Mucosa of descending colon (tissue), 3 donors: ENCODE data around the gene PITHD1. TPM values are rescaled to one million over a fixed set of nuclear protein-coding genes. Genes with fewer than 3 reads are reported as not detected.
"Not testable (repeated sequence)": the region's sequence is repeated elsewhere in the genome, so short reads cannot be mapped to it uniquely, and the experiment has no call there.

Source experiments
- ATAC-seq: fragments of 200-7000 bp; cut with Tn5 transposase; one replicate; pipeline ENCODE4 v1.9.1; 2020; ENCODE audit warnings: mild to moderate bottlenecking, moderate library complexity
- DNase-seq, 3 donors: peaks; one replicate each; pipeline ENCODE4 v3.0.0-alpha.2; 2020
- H3K36me3 ChIP-seq: fragments of 200-600 bp; one replicate; pipeline ENCODE4 v1.8.0; 2021; ENCODE audit warnings: low read depth, mild to moderate bottlenecking
- H3K4me1 ChIP-seq: fragments of 200-600 bp; one replicate; pipeline ENCODE4 v1.8.0; 2021; ENCODE audit warnings: low read depth, mild to moderate bottlenecking
- H3K4me3 ChIP-seq: fragments of 200-600 bp; one replicate; pipeline ENCODE4 v1.8.0; 2021; ENCODE audit warnings: mild to moderate bottlenecking
- H3K9me3 ChIP-seq: fragments of 200-600 bp; one replicate; pipeline ENCODE4 v1.8.0; 2021; ENCODE audit warnings: mild to moderate bottlenecking
- CTCF ChIP-seq: fragments of 200-600 bp; IDR thresholded peaks from one replicate; pipeline ENCODE4 v1.8.0; 2022; ENCODE audit warnings: antibody characterized with exemption, mild to moderate bottlenecking
- intact Hi-C, 2 donors: fragments of 100-400 bp; cut with DNase I in 1 of 2; cut with micrococcal nuclease in 1 of 2; formaldehyde crosslinking; loops; one replicate each; pipeline versions ENCODE4 v1.11.0 to v1.11.1; 2022; cut with DNase I, micrococcal nuclease
- long read RNA-seq, 2 donors: library from polyadenylated mRNA; unstranded; transcript quantifications; one replicate each; pipeline ENCODE4 v2.0.0, GENCODE V29; 2019 to 2021
- total RNA-seq, 3 donors: library from RNA; stranded (reverse); fragmentation: NEBNext Ultra II Directional in 2 of 3; extraction: Animal tissue kit (Norgen Biotek cat#: 25700) in 2 of 3; gene quantifications; one replicate each; pipeline versions ENCODE4 v1.2.1 to v1.2.4, GENCODE V29; 2021 to 2023
- donor health status: DM: no; HTN: no; CAD: no; lungs with moderate emphysema.
- donor health status: DM: no; HTN: no; CAD: no.
- donor health status: DM: no; HTN: yes; CAD: no.

The PITHD1 gene, protein sequence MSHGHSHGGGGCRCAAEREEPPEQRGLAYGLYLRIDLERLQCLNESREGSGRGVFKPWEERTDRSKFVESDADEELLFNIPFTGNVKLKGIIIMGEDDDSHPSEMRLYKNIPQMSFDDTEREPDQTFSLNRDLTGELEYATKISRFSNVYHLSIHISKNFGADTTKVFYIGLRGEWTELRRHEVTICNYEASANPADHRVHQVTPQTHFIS
- total RNA-seq: 10 to 100 TPM; 38.9 to 53.2 (median 39.6) TPM
- long read RNA-seq, donor 1, transcript PITHD1-201 (6 exons, 1,603 nt): major isoform, 56 of 62 reads
- long read RNA-seq, donor 1, partial matches to known transcripts: 2 of 62 reads
- long read RNA-seq, donor 1, other reads (novel, unspliced or antisense): 4 of 62 reads
- long read RNA-seq, donor 2, transcript PITHD1-201 (6 exons, 1,603 nt): major isoform, 30 of 36 reads
- long read RNA-seq, donor 2, partial matches to known transcripts: 1 of 36 reads
- long read RNA-seq, donor 2, other reads (novel, unspliced or antisense): 5 of 36 reads

DNA sequence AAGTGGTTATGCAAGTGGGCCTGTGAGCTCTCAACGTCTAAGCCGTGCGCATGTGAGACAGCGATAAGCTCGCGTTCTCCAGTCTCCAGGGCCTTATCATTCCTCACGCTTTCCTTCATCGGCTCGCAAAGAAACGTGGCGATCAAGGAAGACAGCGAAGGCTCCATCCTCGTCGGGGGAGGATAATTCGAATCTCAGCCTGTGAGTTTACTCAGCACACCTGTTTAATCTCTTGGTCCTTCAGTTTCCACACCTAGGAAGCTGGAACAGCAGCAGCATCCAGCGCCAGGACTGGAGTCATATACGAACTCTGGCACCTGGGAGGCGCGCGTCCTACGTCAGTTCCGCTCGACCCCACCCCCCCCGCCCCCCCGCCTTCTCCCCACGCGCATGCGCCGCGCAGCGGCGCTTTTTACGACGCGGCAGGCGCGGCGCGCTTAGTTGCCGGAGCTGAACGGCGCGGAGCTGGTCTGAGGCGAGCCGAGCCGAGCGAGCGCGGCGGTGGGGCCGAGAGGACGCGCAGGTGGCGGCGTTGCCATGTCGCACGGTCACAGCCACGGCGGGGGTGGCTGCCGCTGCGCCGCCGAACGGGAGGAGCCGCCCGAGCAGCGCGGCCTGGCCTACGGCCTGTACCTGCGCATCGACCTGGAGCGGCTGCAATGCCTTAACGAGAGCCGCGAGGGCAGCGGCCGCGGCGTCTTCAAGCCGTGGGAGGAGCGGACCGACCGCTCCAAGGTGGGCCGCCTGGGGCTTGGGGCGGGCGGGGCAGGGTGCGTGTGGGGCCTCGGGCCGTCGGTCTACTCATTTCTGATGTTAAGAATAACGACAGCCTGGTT is at the start of gene PITHD1:
PITHD1 (plus strand) TSS at position 440 of the 836 bp plus-strand sequence; CDS start at position 538, 98 bp downstream.
- Histone ChIP-seq H3K9me3 (no peaks in the 10 kb centered on the region), H3K36me3 (no peaks in the 10 kb centered on the region), H3K4me1 (peaks cover 27% of the 10 kb centered on the region), H3K4me3 (peak within 1 kb of the TSS; percentile 73)
- intact Hi-C loops: loop anchor here in 1 of 2 donors (10.0 kb wide), 1 partner anchor 137 kb away; the partner anchor contains the start of gene CNR2
- peak; percentile 87 to 89 (median 88) for DNase-seq
- peak; percentile 94 for ATAC-seq
- TF ChIP-seq CTCF: no peak

GRCh38 chr1:23732363-23733224 is 45.6 kb upstream of the PITHD1 start:
- ATAC-seq (peak; percentile 52), DNase-seq (no peak)
- H3K4me1 ChIP-seq: peaks cover 12% of the 10 kb centered on the region
- H3K9me3 ChIP-seq: no peaks in the 10 kb centered on the region
- no peaks in the 10 kb centered on the region for H3K36me3 ChIP-seq
- TF ChIP-seq CTCF: no peak
- no peak overlapping the region for H3K4me3 ChIP-seq
- intact Hi-C loops: no loop called here

DNA sequence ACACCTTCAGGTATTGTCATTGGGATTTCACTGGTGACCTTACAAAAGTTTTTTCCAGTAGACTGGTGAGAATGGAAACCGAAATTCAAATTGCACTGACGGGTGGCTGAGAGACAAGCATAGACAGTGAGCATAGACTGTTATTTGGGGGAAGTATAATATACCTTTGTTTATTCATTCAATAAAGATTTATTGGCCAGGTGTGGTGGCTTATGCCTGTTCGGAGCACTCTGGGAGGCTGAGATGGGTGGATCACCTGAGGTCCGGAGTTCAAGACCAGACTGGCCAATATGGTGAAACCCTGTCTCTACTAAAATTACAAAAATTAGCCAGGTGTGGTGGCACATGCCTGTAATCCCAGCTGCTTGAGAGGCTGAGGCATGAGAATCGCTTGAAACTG is 44.9 kb upstream of the PITHD1 start:
- DNase-seq (peak in 2 of 3 donors; percentile 43), ATAC-seq (peak; percentile 89)
- H3K9me3 ChIP-seq, H3K4me3 ChIP-seq, H3K4me1 ChIP-seq, H3K36me3 ChIP-seq, intact Hi-C loops: not testable (repeated sequence)

- intact Hi-C loops: no loop called here
- Histone ChIP-seq H3K4me3 (no peak overlapping the region), H3K4me1 (peaks cover 3% of the 10 kb centered on the region), H3K9me3 (no peaks in the 10 kb centered on the region), H3K36me3 (no peaks in the 10 kb centered on the region)
- no peak for DNase-seq
- ATAC-seq: no peak
- no peak for TF ChIP-seq CTCF
Measured at GRCh38 chr1:23736437-23737134, 41.6 kb upstream of the PITHD1 start.

DNA sequence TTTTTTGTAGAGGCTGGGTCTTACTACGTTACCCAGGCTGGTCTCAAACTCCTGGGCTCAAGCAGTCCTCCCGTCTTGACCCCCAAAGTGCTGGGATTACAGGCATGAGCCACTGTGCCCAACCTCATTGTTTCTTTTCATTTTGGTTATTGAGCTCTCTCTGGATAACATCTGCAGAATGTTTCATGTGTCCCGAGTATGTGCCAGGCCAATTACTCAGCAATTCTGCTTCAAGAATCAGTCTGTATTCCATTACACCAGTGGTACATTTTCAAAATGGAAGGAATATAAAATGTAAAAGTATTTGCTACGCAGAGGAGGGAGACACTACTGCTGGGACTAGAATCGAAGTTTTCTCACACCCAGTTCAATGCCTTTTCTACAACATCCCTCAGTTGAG is 36.6 kb upstream of the PITHD1 start:
- no peaks in the 10 kb centered on the region for H3K9me3 ChIP-seq
- ATAC-seq: no peak
- no peak for TF ChIP-seq CTCF
- H3K4me3 ChIP-seq: no peak overlapping the region
- intact Hi-C loops: no loop called here
- DNase-seq: no peak
- peaks cover 17% of the 10 kb centered on the region for H3K4me1 ChIP-seq
- H3K36me3 ChIP-seq: no peaks in the 10 kb centered on the region
